HG03342 (cell line): Measurements from ENCODE around the gene NHERF2.

Experiments
- ATAC-seq: cut with Tn5 transposase; IDR thresholded peaks from one replicate; pipeline ENCODE4 v1.9.1; 2021; ENCODE audit warnings: mild to moderate bottlenecking, moderate library complexity; ENCODE audit not compliant: unreplicated experiment

NHERF2 gene

DNA sequence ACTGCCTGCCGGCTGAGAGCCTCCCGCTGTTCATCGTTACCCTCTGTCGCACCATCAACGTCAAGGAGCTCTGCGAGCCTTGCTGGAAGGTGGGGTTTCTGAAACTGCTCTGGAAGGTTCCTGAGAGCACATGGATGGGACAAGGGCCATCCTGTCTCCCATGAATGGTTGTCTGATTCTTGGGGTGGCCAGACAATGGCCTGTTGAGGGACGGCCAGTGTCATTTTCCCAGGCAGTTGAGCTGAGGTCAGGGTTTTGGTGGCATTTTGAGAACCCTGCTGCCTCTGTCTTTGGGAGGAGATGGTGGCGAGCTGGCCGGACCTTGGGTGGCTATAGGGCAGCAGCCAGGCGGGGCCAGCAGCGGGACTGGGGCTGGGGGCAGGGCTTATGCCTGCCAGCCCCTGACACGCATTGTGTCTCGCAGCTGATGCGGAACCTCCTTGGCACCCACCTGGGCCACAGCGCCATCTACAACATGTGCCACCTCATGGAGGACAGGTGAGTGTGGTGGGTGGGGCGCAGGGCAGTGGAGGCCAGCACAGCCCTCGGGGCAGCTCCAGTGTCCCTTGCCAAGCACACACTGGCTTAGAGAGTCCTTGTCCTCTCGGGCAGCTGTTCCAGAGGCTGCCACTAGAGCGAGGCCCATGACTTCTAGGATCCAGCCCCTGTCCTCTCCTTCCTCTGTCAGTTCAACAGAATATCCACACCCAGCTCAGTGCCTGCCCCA lies 30.1 kb downstream of the NHERF2 start:
- ATAC-seq, result no peak

DNA sequence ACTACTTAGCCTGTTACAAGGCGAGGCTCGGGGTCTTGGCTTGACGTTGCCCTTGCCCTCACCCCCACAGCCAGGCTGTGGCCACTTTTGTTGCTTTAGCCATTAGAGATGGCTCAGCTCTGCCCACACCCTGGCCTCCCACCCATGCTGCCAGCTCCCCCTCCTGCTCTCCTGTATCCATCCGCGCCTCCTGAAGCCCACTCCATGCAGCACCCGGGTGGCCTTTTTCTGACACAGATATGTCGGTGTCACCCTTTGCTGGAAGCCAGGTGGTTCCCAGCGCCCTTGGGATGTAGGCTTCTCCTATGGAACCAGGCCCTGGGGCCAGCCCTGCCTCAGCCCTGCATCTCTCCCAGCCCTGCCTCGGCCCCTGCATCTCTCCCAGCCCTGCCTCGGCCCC lies 30.7 kb downstream of the NHERF2 start:
- no peak for ATAC-seq

GRCh38 chr16:2058420-2058819 lies 31.7 kb downstream of the NHERF2 start:
- no peak for ATAC-seq

DNA sequence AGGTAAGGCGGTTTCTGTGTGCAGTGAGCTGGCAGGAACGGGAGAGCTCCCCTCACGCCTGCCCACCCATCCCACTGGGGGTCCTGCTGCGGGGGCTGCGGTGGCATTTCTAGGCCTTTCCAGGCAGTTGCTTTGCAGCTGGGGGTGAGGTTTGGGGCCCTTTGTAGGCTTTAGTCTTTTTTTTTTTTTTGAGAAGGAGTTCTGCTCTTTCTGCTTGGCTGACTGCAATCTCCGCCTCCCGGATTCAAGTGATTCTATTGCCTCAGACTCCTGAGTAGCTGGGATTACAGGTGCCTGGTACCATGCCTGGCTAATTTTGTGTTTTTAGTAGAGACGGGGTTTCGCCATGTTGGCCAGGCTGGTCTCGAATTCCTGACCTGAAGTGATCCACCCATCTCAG lies 32.2 kb downstream of the NHERF2 start:
- no peak for ATAC-seq

- ATAC-seq, result no peak
Observed at GRCh38 chr16:2060346-2060745, 33.6 kb downstream of the NHERF2 start.

DNA sequence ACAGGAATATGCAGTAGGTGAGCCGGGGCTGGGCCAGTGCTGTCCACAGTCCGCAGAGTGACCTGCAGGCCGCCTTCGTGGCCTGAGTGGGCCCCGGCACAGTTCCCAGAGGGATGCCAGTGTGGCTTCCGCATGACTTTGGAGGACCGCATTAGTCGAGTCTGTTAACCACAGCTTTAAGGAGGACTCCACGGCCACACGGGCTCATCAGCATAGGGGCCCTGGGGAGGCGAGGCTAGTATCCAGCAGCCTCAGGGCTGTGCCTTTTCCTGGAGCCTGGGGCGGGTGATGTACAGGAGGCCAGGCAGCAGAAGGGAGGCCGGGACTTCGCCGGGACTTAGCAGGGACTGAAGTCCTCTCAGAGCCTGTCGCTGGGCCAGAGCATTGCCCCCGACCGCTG lies 34.3 kb downstream of the NHERF2 start:
- no peak for ATAC-seq

DNA sequence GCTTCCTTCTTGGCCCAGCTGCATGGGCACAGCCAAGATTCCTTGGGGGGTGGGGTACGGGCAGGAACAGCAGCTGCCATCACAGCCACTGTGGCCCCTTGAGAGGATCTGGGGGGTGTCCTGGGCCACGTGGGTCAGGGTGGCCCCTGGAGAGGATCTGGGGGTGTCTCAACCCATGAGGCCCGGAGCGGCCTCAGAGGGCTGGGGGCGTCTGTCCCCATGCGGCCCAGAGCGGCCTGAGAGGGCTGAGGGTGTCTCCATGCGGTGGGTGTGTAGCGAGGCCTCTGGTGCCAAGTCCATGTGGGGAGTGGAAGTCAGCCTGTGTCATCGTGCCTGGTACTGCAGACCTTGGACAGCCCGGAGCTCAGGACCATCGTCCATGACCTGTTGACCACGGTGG lies 34.8 kb downstream of the NHERF2 start:
- ATAC-seq, result no peak

- no peak for ATAC-seq
Observed at GRCh38 chr16:2062801-2063200, 36.1 kb downstream of the NHERF2 start.

DNA sequence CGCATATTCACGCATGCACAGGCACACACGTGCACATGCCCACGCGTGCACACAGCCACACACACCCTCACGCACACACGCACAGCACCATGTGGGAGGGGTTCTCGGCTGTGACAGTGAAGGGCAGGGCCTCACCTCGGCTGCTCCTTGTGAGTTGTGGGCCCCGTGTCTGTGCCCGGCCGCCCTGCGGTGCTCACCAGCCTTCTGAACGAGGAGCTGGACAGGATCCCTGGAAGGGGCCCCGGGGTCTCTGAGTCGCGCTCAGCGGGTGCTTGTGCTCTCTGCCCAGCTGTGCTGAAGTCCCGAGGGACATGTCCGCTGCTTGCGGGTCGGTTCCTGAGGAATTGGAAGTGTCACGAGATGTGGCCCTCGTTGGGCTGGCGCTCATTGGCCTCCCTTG lies 37.2 kb downstream of the NHERF2 start:
- ATAC-seq, result no peak

DNA sequence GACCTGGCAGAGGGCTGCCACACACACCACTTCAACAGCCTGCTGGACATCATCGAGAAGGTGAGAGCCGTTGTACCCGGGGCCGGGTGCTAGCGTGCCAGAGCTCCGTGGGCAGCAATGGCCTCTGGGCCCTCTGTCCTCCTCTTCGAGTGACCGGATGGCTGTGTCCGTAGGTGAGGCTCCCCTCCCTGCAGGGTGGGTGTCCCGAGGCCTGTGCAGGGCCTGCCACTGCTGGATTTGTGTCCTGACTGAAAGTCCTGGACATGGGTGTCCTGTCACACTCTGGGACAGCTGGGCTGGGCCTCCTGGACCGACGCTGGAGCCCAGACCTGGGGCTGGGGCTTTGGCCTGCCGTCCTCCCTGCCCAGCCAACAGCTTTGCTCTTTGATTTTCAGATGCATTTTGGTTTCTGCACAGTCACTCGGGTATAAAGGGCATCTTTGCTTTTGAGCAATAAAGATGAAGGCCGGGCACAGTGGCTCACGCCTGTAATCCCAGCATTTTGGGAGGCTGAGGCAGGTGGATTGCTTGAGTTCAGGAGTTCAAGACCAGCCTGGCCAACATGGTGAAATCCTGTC lies 37.8 kb downstream of the NHERF2 start:
- ATAC-seq, result no peak

DNA sequence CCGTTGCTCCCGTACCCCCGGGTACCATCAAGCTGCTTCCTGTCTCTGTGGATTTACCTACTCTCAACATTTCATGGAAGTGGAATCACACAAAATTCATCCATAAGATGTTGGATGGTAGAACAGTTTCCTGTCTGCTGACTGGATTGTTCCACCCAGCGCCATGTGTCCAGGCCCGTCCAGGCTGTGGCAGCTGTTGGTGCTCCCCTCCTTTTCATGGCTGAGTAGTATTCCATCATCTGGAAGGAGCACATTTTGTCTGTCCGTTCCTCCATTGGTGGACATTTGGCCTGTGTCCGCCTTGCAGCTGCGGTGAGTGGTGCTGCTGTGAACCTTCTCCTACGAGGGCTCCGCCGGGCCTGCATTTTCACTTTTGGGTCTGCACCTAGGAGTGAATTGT lies 39.4 kb downstream of the NHERF2 start:
- ATAC-seq, result no peak

DNA sequence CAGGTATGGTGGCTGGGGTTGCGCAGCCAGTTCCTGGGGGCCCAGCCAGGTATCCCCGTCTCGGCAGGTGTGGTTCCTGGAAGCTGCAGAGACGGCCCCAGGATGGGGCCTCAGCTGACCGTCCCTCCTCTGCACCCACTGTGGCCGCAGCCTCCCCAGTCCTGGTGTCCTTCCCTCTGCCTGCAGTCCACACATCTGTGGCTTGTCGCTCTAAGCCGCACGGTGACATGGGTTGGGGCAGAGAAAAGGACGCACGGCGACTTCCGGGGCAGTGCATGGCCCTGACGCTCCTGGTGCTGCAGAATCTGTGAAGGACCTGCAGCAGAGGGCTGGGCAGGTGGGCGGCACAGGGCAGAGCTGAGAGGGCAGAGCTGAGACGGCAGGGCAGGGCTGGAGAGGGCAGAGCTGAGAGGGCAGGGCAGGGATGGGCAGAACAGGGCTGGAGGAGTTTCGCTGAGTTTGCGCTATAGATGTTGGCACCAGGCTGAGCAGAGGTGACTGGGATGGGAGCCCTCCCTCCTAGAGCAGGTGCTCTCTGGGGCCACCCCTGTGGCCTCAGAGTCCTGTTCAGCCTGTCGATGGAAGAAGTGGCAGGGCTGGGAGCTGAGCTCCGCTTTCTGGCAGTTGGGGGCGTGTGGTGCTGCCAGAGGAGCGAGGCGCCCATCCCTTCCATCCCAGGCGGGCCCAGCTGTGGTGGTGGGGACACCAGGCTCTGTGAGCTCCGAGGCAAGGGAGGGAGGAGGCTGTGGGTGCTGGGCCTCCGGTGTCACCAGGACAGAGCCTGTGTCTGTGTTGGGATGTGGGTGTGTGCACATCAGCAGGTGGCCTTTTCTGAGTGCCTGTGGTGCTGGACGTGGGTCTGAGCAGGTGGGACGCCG lies 44.1 kb downstream of the NHERF2 start:
- ATAC-seq, result no peak

DNA sequence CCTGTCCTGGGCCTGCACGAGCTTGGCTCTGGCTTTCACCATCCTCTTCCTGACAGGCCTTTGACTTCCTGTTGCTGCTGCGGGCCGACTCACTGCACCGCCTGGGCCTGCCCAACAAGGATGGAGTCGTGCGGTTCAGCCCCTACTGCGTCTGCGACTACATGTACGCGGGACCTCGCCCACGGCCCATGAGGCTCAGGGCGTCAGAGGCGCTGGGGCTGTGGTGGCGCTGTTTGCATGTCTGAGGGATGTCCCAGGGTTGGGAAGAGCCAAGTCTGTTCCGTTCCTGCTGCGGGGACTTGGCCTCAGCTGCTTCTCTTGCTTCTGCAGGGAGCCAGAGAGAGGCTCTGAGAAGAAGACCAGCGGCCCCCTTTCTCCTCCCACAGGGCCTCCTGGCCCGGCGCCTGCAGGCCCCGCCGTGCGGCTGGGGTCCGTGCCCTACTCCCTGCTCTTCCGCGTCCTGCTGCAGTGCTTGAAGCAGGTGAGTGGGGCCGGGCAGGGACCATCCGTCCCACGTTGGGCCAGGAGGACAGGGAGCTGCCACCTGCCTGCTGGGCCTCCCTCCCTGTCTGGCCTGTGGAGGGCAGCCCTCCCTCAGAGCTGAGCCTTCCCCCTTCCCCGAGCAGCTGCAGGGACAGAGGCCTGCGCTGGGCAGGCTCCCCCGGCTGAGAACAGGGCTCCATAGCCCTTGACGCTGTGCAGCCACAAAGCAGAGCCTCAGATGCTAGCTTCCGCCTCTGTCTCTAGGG lies 44.9 kb downstream of the NHERF2 start:
- ATAC-seq, result no peak

DNA sequence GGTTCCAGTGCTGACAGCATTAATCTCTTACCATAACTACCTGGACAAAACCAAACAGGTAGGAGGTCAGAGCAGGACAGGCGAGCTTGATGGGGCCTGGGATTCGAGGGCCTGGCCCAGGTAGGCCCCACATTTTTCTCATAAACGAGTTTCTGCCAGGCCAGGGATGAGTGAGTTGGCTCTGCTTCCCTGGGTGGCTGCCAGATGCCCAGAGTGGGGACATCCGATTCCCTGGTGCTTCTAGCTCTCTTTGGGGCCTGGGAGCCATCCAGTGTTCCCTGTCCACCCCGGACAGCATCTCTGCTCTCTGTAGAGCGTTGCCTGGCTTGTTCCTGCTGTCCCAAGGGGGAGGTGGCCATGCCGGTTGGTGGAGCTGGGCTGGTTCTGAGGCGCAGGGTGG lies 46.2 kb downstream of the NHERF2 start:
- no peak for ATAC-seq

DNA sequence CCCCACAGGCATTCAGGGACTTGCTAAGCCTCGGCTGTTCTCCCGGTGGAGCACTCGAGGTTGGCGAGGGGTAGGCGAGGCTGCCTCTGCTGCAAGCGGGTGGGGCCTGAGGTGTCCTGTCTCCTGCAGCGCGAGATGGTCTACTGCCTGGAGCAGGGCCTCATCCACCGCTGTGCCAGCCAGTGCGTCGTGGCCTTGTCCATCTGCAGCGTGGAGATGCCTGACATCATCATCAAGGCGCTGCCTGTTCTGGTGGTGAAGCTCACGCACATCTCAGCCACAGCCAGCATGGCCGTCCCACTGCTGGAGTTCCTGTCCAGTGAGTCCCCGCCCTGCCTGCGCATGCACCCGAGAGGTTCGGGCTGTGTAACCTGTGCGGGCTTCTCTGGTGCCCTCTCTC lies 47.4 kb downstream of the NHERF2 start:
- ATAC-seq, result no peak

GRCh38 chr16:2075631-2076030 lies 48.9 kb downstream of the NHERF2 start:
- no peak for ATAC-seq

- no peak for ATAC-seq
Observed at GRCh38 chr16:2076072-2076865, 49.6 kb downstream of the NHERF2 start.

DNA sequence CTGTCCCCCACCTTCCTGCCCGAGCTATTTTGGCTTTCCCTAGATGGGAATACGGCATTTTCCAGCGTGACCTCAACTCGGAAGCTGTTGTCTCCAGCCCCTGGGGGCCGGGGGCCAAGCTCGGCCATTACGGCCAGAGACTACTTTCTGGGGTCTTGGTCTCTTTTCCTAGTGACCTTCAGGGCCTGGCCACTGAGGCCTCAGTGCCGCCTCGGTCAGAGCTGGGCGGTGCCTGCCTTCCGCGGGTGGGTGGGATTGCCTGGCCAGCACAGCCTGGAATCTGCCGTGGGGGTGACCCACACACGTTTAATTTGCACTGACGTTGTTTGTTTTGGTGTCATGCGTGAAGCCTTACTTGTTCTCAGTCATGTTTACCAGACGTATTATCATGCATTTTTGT lies 50.3 kb downstream of the NHERF2 start:
- no peak for ATAC-seq

- no peak for ATAC-seq
Observed at GRCh38 chr16:2077696-2078095, 51.0 kb downstream of the NHERF2 start.

DNA sequence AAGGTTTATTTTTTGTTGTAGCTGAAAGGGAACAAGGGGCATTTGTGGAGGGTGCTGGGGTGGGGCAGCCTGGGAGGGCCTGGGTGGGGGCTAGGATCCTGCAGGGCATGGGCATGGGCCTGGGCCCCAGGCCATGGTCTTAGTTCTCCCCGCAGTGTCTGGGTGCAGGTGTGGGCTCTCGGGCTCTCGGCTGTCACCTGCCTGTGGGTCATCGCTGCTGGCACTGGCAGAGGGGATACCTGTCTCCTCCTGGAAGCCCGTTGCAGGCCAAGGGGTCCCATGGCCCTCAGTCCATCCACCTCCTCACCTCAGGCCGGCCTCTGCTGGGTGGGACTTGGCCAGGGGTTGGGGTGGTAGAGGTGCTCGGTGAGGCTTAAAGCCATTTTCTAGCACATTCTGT lies 51.4 kb downstream of the NHERF2 start:
- ATAC-seq, result no peak

GRCh38 chr16:2078691-2079090 lies 52.0 kb downstream of the NHERF2 start:
- ATAC-seq, result no peak
